Muscle layer of colon (tissue), 2 donors: ENCODE results near the gene NRBP1.
"Not testable (repeated sequence)": the region's sequence is repeated elsewhere in the genome, so short reads cannot be mapped to it uniquely, and the experiment has no call there.

Experiments used
- H3K27ac ChIP-seq: one replicate; pipeline ENCODE4 v1.7.0; 2013; ENCODE audit warnings: low read depth, mild to moderate bottlenecking, low read length, moderate library complexity
- H3K27me3 ChIP-seq, 2 donors: one replicate each; pipeline ENCODE4 v1.7.0; 2013; ENCODE audit warnings: low read length in 2 of 2, mild to moderate bottlenecking in 2 of 2; ENCODE audit not compliant: insufficient read depth in 2 of 2, control insufficient read depth in 1 of 2
- H3K36me3 ChIP-seq: one replicate; pipeline ENCODE4 v1.7.0; 2013; ENCODE audit warnings: mild to moderate bottlenecking, low read length; ENCODE audit not compliant: insufficient read depth
- H3K4me1 ChIP-seq: one replicate; pipeline ENCODE4 v1.7.0; 2013; ENCODE audit warnings: mild to moderate bottlenecking, low read length; ENCODE audit not compliant: insufficient read depth
- H3K4me3 ChIP-seq, 2 donors: one replicate each; pipeline ENCODE4 v1.7.0; 2013; ENCODE audit warnings: low read length in 2 of 2, low read depth in 1 of 2, mild to moderate bottlenecking in 1 of 2, moderate library complexity in 1 of 2
- H3K9ac ChIP-seq: one replicate; pipeline ENCODE4 v1.7.0; 2013; ENCODE audit warnings: low read length
- H3K9me3 ChIP-seq: one replicate; pipeline ENCODE4 v1.7.0; 2013; ENCODE audit warnings: mild to moderate bottlenecking, low read length
- donor health status: abdominal sarcoma.
- donor health status: Adenocarcinoma of cecum.

Gene NRBP1

DNA sequence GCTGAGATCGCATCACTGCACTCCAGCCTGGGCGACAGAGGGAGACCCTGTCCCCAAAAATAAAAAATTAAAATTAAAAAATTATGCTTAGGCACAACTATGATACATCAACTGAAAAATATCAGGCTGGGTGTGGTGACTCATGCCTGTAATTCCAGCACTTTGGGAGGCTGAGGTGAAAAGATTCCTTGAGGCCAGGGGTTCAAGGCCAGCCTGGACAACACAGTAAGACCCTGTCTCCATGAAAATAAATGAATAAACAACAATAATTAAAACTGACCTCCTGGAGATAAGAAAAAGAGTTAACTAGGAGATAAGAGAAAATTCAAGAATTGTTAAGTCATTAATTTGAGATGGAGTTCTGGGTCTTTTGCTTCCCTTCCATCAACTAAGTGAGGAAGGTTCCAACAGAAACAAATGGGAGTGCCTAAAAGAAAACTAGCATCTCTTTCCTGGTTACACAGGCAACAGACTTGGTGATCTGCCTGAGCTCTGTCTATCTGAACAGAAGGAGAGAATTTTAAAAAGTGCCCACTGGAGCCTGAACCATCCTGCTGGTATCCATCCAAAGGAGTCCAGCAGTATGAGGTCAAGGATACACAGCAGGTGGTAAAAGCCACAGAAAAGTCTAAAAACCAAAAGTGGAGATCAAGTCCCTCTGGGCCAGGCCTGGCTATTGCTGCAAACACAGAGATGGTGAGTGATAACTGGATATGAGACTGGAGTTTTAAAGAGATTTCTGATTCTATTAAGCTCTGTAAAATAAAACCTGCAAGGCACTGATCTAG lies 27.9 kb upstream of the NRBP1 start:
- Histone ChIP-seq H3K27ac (no peak overlapping the region), H3K27me3 (no peaks in the 10 kb centered on the region), H3K36me3 (no peaks in the 10 kb centered on the region), H3K9me3 (no peaks in the 10 kb centered on the region), H3K4me3 (no peak overlapping the region), H3K4me1 (no peaks in the 10 kb centered on the region), H3K9ac (no peak overlapping the region)

DNA sequence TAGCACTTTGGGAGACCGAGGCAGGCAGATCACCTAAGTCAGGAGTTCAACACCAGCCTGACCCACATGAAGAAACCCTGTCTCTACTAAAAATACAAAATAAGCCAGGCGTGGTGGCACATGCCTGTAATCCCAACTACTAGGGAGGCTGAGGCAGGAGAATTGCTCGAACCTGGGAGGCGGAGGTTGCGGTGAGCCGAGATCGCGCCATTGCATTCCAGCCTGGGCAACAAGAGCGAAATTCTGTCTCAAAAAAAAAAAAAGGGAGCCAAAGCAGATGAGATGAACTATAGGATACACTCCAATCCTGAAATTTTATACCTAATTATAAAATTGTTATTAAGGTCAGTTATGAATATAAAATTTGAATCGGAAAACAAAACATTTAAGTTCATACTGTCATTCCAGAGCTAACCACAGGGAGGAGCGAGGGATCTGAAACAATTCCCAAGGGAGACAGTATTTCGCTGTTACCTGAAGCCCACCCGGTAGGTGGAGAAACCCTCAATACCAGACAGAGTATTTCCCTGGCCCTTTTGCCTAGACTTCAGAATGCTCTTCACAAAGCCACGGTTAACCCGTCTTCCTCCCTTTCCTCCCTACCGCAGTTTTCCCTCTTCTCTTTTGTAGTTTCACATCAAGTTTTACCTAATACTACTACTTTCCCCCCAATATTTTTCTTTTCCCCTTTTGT lies 20.5 kb upstream of the NRBP1 start:
- Histone ChIP-seq H3K9me3 (no peaks in the 10 kb centered on the region), H3K27ac (no peak overlapping the region), H3K9ac (peak overlapping the region; percentile 66), H3K27me3 (no peaks in the 10 kb centered on the region), H3K36me3 (no peaks in the 10 kb centered on the region), H3K4me1 (peaks cover 18% of the 10 kb centered on the region), H3K4me3 (peak overlapping the region in 1 of 2 donors; percentile 72)

GRCh38 chr2:27408601-27409320 lies 19.7 kb upstream of the NRBP1 start:
- H3K4me1 ChIP-seq: peaks cover 18% of the 10 kb centered on the region
- H3K27me3 ChIP-seq: no peaks in the 10 kb centered on the region
- no peaks in the 10 kb centered on the region for H3K9me3 ChIP-seq
- H3K36me3 ChIP-seq: no peaks in the 10 kb centered on the region
- peak overlapping the region; percentile 47 to 72 for H3K4me3 ChIP-seq
- peak overlapping the region; percentile 71 for H3K9ac ChIP-seq
- H3K27ac ChIP-seq: peak overlapping the region; percentile 46

GRCh38 chr2:27409321-27410073 lies 18.9 kb upstream of the NRBP1 start, which contains the start of gene PPM1G:
Gene PPM1G, minus strand, starts transcription at chr2:27409591. Its CDS starts 169 bp downstream, at chr2:27409422.
- Histone ChIP-seq H3K27ac (peak within 1 kb of the TSS; percentile 72), H3K36me3 (no peaks in the 10 kb centered on the region), H3K9me3 (no peaks in the 10 kb centered on the region), H3K4me3 (peak within 1 kb of the TSS; percentile 47 to 72), H3K4me1 (peaks cover 18% of the 10 kb centered on the region), H3K9ac (peak within 1 kb of the TSS; percentile 86), H3K27me3 (no peaks in the 10 kb centered on the region)

GRCh38 chr2:27412419-27413152 lies 15.8 kb upstream of the NRBP1 start:
- H3K4me3 ChIP-seq: no peak overlapping the region
- no peak overlapping the region for H3K27ac ChIP-seq
- no peaks in the 10 kb centered on the region for H3K27me3 ChIP-seq
- H3K9me3 ChIP-seq: no peaks in the 10 kb centered on the region
- H3K36me3 ChIP-seq: no peaks in the 10 kb centered on the region
- no peak overlapping the region for H3K9ac ChIP-seq
- H3K4me1 ChIP-seq: peaks cover 16% of the 10 kb centered on the region

- Histone ChIP-seq H3K4me1 (no peaks in the 10 kb centered on the region), H3K36me3 (no peaks in the 10 kb centered on the region), H3K27me3 (no peaks in the 10 kb centered on the region), H3K4me3 (no peak overlapping the region), H3K9ac (no peak overlapping the region), H3K9me3 (no peaks in the 10 kb centered on the region), H3K27ac (no peak overlapping the region)
Observed at GRCh38 chr2:27416151-27416550, 12.3 kb upstream of the NRBP1 start.

GRCh38 chr2:27420996-27421395 lies 7.4 kb upstream of the NRBP1 start:
- Histone ChIP-seq H3K9me3 (no peaks in the 10 kb centered on the region), H3K9ac (no peak overlapping the region), H3K27me3 (no peaks in the 10 kb centered on the region), H3K36me3 (no peaks in the 10 kb centered on the region), H3K27ac (no peak overlapping the region), H3K4me1 (no peaks in the 10 kb centered on the region), H3K4me3 (no peak overlapping the region)

GRCh38 chr2:27421660-27422250 lies 6.7 kb upstream of the NRBP1 start:
- Histone ChIP-seq H3K9ac (no peak overlapping the region), H3K4me1 (no peaks in the 10 kb centered on the region), H3K9me3 (no peaks in the 10 kb centered on the region), H3K36me3 (no peaks in the 10 kb centered on the region), H3K4me3 (no peak overlapping the region), H3K27ac (no peak overlapping the region), H3K27me3 (no peaks in the 10 kb centered on the region)

GRCh38 chr2:27422958-27423357 lies 5.5 kb upstream of the NRBP1 start:
- no peak overlapping the region for H3K4me3 ChIP-seq
- no peaks in the 10 kb centered on the region for H3K9me3 ChIP-seq
- no peak overlapping the region for H3K9ac ChIP-seq
- no peaks in the 10 kb centered on the region for H3K27me3 ChIP-seq
- peaks cover 5% of the 10 kb centered on the region for H3K4me1 ChIP-seq
- no peak overlapping the region for H3K27ac ChIP-seq
- no peaks in the 10 kb centered on the region for H3K36me3 ChIP-seq

DNA sequence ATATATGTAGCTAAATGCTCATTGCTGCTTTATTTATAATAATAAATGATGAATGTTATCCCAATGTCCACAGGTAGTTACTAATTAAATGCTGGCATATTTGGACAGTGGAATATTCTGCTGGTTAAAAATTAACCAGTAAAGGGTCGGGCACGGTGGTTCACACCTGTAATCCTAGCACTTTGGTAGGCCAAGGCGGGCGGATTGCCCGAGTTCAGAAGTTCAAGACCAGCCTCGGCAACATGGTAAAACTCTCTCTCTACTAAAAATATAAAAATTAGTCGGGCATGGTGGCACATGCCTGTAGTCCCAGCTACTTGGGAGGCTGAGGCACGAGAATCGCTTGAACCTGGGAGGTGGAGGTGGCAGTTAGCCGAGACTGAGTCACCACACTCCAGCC lies 3.4 kb upstream of the NRBP1 start:
- not testable (repeated sequence) for H3K36me3 ChIP-seq, H3K27ac ChIP-seq, H3K27me3 ChIP-seq, H3K4me3 ChIP-seq, H3K9me3 ChIP-seq, H3K9ac ChIP-seq
- H3K4me1 ChIP-seq: peaks cover 12% of the 10 kb centered on the region
